HL-60/S4 treated with phorbol 12-myristate 13-acetate at 8.2 ng/mL for 4 days and 3 days (cell line): ENCODE results near the gene SFSWAP.

Experiments used
- in situ Hi-C: fragments of 300-500 bp; cut with MboI; formaldehyde crosslinking; loops from 2 replicates; pipeline ENCODE4 v1.15.0; 2022; ENCODE audit warnings: low sequenced_read_pairs

The SFSWAP gene

DNA sequence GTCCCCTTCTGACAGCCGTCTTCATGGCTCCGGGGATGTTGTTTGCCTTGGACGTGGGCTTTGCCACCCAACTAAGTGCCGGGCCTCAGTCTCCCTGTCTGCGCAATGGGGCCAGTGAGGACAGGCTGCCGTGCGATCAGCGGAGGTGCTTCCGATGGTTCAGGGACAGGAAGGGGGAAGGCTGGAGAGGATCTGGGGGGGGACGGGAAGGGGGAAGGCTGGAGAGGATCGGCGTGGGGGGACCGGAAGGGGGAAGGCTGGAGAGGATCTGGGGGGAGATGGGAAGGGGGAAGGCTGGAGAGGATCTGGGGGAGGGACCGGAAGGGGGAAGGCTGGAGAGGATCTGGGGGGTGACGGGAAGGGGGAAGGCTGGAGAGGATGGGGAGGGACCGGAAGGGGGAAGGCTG is 120.7 kb downstream of the SFSWAP start:
- in situ Hi-C loops: no loop called here

- in situ Hi-C loops: no loop called here
Observed at GRCh38 chr12:131832321-131833231, 121.7 kb downstream of the SFSWAP start.

DNA sequence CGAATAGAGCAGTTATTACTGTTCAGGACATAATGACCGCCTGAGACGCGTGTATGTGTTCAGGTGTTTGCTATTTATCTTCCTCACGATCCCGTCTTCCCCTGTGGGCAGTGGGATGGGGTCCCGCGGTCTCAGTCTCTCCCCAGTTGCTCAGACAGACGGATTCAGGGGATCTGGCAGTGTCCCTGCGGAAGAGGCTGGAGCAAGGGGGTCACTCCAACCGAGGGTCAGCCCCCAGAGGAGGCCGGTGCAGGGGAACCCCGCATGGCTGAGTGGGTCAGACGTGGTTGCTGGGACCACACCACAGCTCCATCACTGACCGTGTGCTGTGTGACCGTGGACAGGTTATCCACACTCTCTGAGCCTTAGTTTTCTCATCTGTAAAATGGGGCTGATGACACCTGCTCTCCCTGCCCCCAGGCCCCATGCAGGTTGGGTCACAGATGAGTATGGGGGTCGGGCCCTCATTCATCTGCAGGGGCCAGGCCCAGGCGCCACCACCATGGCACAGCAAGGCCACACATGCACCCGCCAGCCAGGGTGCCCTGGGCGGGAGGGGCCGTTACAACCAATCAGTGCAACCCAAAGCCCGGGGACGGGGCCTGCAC is 122.5 kb downstream of the SFSWAP start:
- in situ Hi-C loops: no loop called here

DNA sequence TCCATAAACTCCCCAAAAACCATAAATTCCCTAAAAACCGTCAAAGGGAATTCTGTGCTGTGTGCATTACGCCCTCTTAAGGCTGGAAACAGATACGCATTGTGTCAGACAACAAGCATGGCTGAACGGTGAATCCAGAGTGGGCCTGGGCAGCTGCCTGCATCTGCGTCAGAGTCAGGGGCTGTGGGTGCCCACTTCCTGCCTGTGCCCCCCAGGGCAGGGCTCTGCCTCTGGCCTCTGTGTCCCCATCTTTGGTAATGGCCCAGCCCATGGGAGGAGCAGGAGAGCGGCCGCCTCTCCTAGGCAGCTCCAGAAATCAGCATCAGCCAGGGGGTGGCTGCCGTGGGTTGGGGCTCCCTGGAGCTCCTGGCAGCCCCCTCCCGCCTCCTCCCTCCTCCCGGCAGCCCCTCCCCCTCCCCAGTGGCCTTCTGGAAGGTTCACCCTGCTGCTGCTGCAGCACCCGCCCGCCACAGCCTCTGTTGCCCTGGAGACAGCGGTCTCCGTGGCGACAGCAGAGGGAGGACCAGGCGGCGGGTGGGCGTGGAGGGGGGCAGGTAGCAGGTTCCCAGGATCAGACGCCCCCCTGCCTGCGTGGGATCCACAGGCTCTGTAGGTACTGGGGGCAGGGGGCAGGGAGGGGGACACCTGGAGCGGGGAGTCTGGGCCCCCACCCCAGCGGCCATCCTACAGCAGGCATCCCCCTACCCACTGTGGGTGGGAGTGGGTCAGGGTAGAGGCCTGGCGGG is 123.2 kb downstream of the SFSWAP start:
- in situ Hi-C loops: no loop called here

- in situ Hi-C loops: no loop called here
Observed at GRCh38 chr12:131834798-131835615, 124.1 kb downstream of the SFSWAP start.

- in situ Hi-C loops: no loop called here
Observed at GRCh38 chr12:131835616-131836171, 124.8 kb downstream of the SFSWAP start.

DNA sequence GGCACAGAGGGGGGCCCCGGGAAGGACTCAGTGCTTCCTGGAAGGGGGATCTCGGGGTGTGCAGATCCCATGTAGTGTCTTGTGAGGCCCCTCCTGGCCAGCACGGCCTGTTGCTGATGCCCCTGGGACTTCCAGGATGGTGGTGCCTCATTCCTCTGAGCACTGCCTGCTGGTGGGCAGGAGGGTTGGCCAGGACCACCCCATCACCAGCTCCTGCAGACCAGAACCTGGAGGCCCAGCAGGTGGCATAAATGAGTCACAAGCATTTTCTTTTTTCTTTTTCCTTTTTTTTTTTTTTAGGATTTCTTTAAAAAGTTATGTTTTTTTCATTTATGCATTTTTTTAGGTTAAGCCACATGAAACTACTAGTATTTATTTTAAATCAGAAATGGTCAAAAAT is 125.3 kb downstream of the SFSWAP start:
- in situ Hi-C loops: no loop called here

GRCh38 chr12:131836714-131837397 is 126.0 kb downstream of the SFSWAP start:
- in situ Hi-C loops: no loop called here

- in situ Hi-C loops: no loop called here
Observed at GRCh38 chr12:131840643-131841416, 129.9 kb downstream of the SFSWAP start.

DNA sequence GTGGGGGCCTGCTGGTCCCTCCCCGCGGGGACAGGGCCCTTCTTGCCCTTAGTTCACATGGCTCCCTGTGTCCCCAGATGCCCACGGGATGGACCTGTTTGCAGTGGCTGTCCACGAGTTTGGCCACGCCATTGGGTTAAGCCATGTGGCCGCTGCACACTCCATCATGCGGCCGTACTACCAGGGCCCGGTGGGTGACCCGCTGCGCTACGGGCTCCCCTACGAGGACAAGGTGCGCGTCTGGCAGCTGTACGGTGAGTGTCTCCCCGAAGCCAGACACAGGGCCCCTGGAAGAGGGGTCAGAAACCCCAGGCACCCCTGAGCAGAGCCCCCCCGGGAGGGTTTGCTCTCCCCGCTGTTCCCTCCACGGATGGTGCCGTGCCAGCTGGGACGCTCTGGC is 130.7 kb downstream of the SFSWAP start:
- in situ Hi-C loops: no loop called here

DNA sequence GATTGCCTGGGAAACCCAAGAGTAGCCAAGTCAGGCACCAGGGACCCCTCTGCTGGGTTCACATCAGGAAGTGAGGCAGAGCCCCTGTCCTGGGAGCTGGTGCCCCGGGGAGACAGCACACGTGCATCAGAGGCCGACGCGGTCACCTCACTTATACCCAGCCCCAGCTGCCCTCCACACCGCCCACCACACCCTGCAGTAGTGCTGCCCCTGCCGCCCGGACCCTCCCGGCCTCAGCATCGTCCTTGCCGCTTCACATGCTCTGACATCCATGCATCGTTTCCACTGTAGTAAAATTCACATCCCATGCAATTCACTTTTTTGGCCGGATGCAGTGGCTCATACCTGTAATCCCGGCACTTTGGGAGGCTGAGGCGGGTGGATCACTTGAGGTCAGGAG is 131.3 kb downstream of the SFSWAP start:
- in situ Hi-C loops: no loop called here

DNA sequence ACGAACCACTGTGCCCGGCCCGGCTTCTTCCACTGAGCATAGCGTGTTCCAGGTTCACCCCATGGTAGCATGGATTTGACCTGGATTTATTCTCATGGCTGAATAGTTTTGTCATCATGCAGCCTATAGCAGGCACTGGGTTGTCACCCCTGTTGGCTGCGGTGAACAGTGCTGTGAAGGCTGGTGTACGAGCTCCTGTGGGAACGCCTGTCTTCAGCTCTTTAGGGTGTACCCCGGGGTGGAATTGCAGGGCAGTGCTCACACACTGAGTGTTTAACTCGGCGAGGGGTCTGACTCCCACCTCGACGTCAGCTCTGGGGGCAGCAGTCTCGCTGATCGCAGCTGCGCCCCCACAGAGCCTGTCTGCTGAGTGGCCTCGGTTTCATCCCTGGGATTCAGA is 132.6 kb downstream of the SFSWAP start:
- in situ Hi-C loops: no loop called here

DNA sequence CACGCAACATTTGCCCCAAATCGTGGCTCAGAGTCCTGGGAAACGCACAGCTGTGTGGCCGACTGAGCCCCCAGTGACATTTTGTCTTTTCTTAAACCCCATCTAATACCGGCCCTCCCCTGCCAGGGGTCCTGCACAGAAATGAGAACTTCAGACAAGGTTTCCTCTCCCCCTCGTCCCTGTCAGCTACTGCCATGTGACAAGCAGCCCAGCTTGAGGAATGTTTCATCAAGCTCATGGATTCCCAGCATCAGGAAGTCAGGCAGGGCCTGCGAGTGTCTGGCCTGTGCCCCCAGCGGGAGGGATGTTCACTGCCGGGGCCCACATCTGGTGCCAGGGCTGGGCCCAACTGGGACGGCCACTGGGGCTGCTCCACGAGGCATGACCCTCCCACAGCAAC is 133.2 kb downstream of the SFSWAP start:
- in situ Hi-C loops: no loop called here

DNA sequence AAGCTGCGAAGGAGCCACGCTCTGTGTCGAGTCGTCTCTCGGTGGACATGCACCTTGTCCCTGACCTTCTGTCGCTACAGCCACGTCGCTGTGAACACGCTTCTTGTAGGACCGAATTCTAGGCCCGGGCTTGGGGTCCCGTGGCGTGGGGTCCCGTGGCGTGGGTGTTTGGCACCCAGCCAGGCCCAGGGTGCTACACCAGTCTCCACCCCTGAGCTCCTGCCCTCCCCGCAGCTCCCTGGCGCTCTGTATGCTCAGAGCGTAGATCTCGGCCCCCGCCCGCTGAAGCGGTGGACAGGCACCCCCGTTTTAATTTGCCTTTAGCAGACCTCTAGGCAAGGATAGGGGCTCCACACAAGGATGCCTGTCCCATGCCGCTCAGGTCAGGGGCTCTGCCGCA is 133.8 kb downstream of the SFSWAP start:
- in situ Hi-C loops: no loop called here

GRCh38 chr12:131845121-131845520 is 134.2 kb downstream of the SFSWAP start:
- in situ Hi-C loops: no loop called here

DNA sequence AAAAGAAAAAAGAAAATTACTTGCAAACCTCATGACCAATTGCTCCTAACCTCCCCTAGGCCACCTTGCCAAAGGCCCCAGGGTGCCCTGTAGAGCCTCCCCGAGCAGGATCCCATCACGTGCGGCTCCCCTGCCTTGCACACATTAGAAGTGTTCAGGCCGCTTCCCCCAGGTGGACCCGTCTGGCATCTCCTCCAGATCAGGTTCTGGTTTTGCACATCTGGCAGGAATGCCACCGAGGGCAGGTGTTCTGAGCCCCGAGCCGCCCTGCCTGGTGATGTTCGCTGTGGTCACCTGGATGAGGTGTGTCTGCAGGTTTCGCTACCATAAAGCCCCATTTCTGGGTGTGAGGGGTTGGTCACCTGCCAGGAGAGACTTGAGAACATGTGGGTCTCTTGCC is 136.6 kb downstream of the SFSWAP start:
- in situ Hi-C loops: no loop called here

DNA sequence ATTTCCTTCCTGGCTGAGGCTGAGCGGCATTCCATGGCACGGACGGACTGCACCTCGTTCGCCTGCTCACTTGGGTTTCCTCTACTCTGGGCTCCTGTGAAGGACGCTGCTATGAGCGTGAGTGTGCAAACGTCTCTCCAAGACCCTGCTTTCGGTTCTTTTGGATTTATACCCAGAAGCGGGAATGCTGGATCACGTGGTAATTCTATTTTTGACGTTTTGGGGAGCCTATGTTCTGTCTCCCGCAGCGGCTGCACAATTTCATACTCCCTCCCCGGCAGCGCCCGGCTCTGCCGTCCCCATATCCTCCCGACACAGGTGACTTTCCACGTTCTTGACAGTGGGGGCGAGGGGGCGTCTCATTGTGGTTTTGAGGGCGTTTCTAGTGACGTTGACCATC is 137.9 kb downstream of the SFSWAP start:
- in situ Hi-C loops: no loop called here
